Activated T-cell treated with anti-CD3 and anti-CD28 coated beads, Interleukin-2, amount 50 U/mL, for 24 hours (primary cell): ENCODE results near the gene GSX2.
"Not testable (repeated sequence)": the region's sequence is repeated elsewhere in the genome, so short reads cannot be mapped to it uniquely, and the experiment has no call there.

Experiments used
- DNase-seq: peaks from one replicate; pipeline ENCODE4 v3.0.0-alpha.2; 2020
- H3K27ac Mint-ChIP-seq: 2 replicates; pipeline ENCODE4 v1.8.0; 2020; ENCODE audit warnings: mild to moderate bottlenecking, mixed read lengths
- H3K27me3 Mint-ChIP-seq: 2 replicates; pipeline ENCODE4 v1.8.0; 2020; ENCODE audit warnings: mixed read lengths
- H3K36me3 Mint-ChIP-seq: 2 replicates; pipeline ENCODE4 v1.8.0; 2020; ENCODE audit warnings: low read depth, mixed read lengths
- H3K4me1 Mint-ChIP-seq: 2 replicates; pipeline ENCODE4 v1.8.0; 2020; ENCODE audit warnings: low read depth, mixed read lengths
- H3K4me3 Mint-ChIP-seq: 2 replicates; pipeline ENCODE4 v1.8.0; 2020; ENCODE audit warnings: mild to moderate bottlenecking, moderate library complexity, mixed read lengths
- H3K9me3 Mint-ChIP-seq: 2 replicates; pipeline ENCODE4 v1.8.0; 2020; ENCODE audit warnings: mixed read lengths

Gene GSX2

DNA sequence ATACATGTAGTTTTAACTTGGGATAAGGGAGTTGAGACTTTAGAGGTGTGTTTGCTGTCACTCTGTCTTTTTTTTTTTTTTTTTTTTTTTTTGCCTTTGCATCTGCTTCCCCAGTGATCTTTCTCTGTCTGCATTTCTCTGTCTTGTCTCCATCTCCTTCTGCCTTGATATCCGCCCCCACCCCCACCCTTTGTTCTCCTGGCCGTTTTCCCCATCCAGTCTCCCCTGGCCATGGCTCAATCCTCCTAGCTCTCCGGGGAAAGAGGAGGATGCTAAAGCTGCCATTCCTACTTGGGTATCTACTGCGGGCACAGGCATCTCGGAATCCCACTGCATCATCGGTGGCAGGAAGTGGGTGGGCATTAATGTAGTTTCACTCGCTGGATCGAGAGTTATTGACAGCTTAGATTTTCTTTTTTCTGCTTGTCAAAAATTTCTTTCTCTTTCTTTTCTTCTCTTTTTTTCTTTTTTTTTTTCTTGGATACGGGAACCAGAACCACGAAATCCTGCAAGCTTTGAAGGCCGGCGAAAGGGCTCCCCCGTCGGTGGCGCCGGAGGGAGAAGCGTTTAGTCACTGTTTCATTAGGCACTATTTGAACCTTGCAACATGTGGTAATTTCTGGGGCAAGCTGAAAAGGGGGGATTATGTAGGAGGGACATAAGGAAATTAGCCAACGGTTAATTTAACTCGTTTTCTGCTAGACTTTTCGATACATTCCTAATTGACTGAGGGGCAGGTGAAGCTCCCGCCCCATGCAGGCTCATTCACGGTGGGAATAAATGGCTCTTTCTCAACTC lies 8.2 kb downstream of the GSX2 start:
- Mint-ChIP-seq H3K4me3 (peak overlapping the region; percentile 63), H3K27ac (no peak overlapping the region), H3K27me3 (peaks cover 91% of the 10 kb centered on the region)

DNA sequence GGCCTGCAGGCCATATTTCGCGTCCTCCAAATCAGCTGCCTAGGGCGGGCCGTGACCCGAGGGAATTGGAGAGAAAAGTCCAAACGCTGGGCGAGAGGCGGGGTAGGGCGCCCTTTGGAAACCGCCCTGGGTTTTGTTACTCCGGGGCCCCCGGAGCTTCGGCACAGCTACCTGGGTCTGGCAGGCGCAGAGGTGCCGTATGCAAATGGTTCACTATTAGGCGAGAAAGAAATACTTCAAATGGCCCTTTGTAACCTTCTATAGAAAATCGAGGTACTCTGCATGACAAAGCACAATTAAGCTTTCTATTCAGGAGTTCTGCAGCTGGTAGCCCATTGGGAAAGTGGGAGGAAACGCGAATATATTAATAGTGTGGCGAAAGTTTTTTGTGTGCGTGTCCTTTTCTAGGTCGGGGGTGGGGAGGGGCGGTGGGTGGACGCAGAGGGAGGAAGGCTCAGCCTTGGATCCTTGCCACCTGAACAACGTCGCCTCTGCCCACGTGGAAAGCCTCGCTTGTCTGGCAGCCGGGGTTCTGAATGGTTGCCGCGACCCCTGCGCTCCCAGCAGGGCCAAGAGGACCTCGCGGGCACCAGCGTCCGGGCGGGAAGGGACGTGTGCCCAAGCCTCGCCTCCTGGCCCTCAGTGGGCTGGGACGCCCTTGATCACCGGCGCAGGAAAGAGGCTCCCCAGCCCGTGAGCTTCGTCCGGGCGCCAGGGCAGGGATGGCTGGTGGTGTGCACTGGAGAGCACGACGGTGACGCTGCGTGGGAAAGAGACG lies 9.5 kb downstream of the GSX2 start:
- H3K27ac Mint-ChIP-seq: no peak overlapping the region
- H3K36me3 Mint-ChIP-seq: no peaks in the 10 kb centered on the region
- DNase-seq: no peak
- H3K27me3 Mint-ChIP-seq: peaks cover 84% of the 10 kb centered on the region
- H3K4me3 Mint-ChIP-seq: no peak overlapping the region
- peaks cover 30% of the 10 kb centered on the region for H3K4me1 Mint-ChIP-seq
- no peaks in the 10 kb centered on the region for H3K9me3 Mint-ChIP-seq

More for the DNA sequence above, 8.2 kb downstream of the GSX2 start:
- no peaks in the 10 kb centered on the region for H3K9me3 Mint-ChIP-seq
- no peak for DNase-seq
- peaks cover 41% of the 10 kb centered on the region for H3K4me1 Mint-ChIP-seq
- H3K36me3 Mint-ChIP-seq: no peaks in the 10 kb centered on the region

DNA sequence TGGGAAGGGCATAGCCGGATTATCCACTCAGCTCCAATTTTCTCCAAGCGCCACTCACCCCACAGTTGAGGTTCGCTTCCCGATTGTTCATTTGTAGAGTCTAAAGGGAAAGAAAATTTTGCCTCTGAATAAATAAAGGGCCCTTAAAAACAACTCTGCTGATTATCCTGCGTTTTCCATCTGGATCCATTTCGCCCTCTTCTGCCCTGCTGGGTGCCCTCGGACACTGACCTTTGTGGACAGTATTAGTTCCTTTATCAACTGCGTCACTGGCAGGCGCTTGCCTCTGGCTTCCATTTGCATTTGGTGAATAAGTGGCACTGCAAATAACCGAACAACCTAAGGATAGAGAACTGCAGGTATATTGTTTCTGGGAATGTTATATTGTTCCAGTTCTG lies 10.1 kb downstream of the GSX2 start:
- peaks cover 25% of the 10 kb centered on the region for H3K4me1 Mint-ChIP-seq
- no peak overlapping the region for H3K27ac Mint-ChIP-seq
- H3K27me3 Mint-ChIP-seq: peaks cover 82% of the 10 kb centered on the region
- no peaks in the 10 kb centered on the region for H3K36me3 Mint-ChIP-seq
- no peak overlapping the region for H3K4me3 Mint-ChIP-seq
- no peak for DNase-seq
- no peaks in the 10 kb centered on the region for H3K9me3 Mint-ChIP-seq

DNA sequence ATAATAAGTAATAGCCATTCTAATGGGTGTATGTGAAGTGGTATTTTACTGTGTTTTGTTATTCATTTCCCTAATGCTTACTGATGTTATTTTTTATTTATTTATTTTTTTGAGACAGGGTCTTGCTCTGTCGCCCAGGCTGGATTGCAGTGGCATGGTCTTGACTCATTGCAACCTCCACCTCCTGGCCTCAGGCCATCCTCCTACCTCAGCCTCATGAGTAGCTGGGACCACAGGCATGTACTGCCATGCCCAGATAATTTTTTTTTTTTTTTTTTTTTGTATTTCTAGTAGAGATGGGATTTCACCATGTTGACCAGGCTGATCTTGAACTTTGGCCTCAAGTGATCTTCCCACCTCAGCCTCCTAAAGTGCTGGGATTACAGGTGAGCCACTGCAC lies 13.2 kb downstream of the GSX2 start:
- H3K9me3 Mint-ChIP-seq, H3K27ac Mint-ChIP-seq, DNase-seq, H3K36me3 Mint-ChIP-seq, H3K4me3 Mint-ChIP-seq: not testable (repeated sequence)
- H3K4me1 Mint-ChIP-seq: peaks cover 17% of the 10 kb centered on the region
- H3K27me3 Mint-ChIP-seq: peaks cover 78% of the 10 kb centered on the region

DNA sequence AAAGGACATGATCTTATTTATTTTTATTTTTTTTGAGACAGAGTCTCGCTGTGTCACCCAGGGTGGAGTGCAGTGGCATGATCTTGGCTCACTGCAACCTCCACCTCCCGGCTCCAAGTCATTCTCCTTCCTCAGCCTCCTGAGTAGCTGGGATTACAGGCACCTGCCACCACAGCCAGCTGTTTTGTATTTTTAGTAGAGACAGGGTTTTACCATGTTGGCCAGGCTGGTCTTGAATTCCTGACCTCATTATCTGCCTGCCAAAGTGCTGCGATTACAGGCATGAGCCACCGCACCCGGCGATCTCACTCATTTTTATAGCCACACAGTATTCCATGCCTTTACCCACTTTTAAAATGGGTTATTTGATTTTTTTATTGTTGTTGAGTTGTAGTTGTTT lies 16.3 kb downstream of the GSX2 start:
- DNase-seq, H3K27ac Mint-ChIP-seq, H3K4me1 Mint-ChIP-seq, H3K36me3 Mint-ChIP-seq, H3K9me3 Mint-ChIP-seq, H3K4me3 Mint-ChIP-seq: not testable (repeated sequence)
- H3K27me3 Mint-ChIP-seq: peaks cover 54% of the 10 kb centered on the region

DNA sequence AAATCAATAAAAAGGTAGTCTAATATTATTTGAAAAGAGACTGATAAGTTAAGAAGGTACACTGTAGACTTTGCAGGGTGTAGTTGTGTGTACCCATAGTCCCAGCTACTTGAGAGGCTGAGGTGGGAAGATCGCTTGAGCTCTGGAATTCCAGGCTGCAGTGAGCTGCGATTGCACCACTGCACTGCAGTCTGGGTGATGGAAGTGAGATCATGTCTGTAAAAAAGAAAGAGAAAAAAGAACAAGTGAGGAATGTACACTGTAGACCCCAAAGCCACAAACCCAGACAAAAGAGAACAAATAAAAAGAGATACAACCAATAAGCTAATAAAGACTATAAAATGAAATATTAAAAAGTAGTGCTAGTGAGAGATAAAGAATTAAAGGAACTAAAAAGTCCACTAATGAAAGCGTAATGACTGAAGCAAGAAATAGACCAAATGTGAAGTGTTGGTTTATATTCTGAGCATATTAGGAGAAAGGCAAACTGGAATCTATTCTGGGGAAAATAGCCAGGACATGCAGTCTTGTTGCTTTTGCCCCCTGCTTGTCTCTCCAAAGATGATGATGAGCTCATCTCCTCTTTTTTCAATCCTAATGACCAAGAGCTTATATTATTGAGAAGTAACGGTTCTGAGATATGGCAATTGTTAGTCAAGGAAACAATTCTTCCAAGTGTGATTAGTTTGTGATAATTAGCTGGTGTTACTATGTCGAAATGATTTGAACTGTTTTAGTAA lies 19.1 kb downstream of the GSX2 start:
- no peaks in the 10 kb centered on the region for H3K9me3 Mint-ChIP-seq

DNA sequence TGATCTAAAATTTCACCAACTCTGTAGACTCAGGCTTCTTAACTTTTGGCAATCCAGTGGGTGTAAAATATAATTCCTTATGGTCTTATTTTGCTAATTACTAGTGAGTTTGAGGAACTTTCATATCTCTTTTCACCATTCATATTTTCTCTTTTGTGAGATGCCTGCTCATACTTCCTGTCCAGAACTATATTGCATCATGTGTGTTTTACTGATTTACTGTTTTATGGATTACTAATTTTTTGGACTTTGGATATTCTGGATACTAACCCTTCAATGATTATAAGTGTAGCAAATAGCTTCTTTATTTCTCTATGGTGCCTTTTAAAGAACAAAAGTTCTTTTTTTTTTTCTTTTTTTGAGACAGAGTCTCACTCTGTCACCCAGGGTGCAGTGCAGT lies 20.6 kb downstream of the GSX2 start:
- Mint-ChIP-seq H3K4me1 (no peaks in the 10 kb centered on the region), H3K27ac (no peak overlapping the region)

More for the DNA sequence above, 19.1 kb downstream of the GSX2 start:
- H3K36me3 Mint-ChIP-seq: no peaks in the 10 kb centered on the region
- H3K4me3 Mint-ChIP-seq: no peak overlapping the region
- no peaks in the 10 kb centered on the region for H3K4me1 Mint-ChIP-seq
- DNase-seq: no peak
- no peak overlapping the region for H3K27ac Mint-ChIP-seq
- H3K27me3 Mint-ChIP-seq: peaks cover 45% of the 10 kb centered on the region

DNA sequence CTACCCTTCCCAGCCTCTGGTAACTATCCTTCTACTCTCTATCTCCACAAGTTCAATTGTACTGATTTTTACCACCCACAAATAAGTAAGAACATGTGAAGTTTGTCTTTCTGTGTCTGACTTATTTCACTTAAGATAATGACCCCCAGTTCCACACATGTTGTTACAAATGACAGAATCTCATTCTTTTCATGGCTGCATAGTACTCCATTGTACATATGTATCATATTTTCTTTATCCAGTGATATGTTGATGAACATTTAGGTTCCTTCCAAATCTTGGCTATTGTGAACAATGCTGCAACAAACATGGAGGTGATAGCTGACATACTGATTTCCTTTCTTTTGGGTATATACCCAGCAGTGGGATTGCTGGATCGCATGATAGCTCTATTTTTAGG lies 27.7 kb downstream of the GSX2 start:
- Mint-ChIP-seq H3K4me3 (no peak overlapping the region), H3K9me3 (peaks cover 24% of the 10 kb centered on the region), H3K27ac (no peak overlapping the region)

More for the DNA sequence above, 20.6 kb downstream of the GSX2 start:
- Mint-ChIP-seq H3K27me3 (peaks cover 40% of the 10 kb centered on the region), H3K36me3 (no peaks in the 10 kb centered on the region), H3K4me3 (no peak overlapping the region), H3K9me3 (no peaks in the 10 kb centered on the region)
- DNase-seq: no peak

DNA sequence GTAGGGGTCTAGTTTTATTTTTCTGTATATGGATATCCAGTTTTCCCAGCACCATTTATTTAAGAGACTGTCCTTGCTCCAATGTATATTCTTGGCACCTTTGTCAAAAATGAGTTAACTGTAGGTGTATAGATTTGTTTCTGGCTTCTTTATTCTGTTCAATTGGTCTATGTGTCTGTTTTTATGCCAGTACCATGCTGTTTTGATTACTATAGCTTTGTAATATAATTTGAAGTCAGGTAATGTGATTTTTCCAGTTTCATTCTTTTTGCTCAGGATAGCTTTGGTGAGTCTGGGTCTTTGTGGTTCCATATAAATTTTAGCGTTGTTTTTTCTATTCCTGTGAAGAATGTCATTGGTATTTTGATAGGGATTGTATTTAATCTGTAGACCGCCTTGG lies 28.7 kb downstream of the GSX2 start:
- H3K27me3 Mint-ChIP-seq: peaks cover 41% of the 10 kb centered on the region
- H3K4me3 Mint-ChIP-seq, H3K4me1 Mint-ChIP-seq, DNase-seq, H3K27ac Mint-ChIP-seq, H3K36me3 Mint-ChIP-seq: not testable (repeated sequence)
- H3K9me3 Mint-ChIP-seq: peaks cover 25% of the 10 kb centered on the region

More for the DNA sequence above, 27.7 kb downstream of the GSX2 start:
- no peaks in the 10 kb centered on the region for H3K36me3 Mint-ChIP-seq
- DNase-seq: no peak
- H3K27me3 Mint-ChIP-seq: peaks cover 41% of the 10 kb centered on the region
- no peaks in the 10 kb centered on the region for H3K4me1 Mint-ChIP-seq

DNA sequence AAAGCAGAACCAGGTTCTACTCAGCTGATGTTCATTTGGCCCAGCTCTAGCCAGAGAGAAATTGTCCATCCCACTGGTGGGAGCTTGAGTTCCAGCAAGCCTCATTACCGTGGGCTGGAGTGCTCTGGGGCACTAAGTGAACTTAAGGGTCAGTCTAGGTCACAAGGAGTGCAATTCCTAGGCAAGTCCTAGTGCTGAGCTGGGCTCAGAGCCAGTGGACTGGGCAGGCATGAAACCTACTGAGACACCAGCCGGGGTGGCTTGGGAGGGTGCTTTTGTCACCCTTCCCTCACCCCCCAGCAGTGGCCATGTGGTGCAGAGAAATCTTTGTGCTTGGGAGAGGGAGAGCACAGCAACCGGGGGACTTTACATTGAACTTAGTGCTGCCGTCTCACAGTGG lies 39.4 kb downstream of the GSX2 start:
- no peaks in the 10 kb centered on the region for H3K27me3 Mint-ChIP-seq
- DNase-seq: no peak
- H3K4me3 Mint-ChIP-seq: no peak overlapping the region
- H3K27ac Mint-ChIP-seq: no peak overlapping the region
- no peaks in the 10 kb centered on the region for H3K4me1 Mint-ChIP-seq
- H3K36me3 Mint-ChIP-seq: no peaks in the 10 kb centered on the region
- no peaks in the 10 kb centered on the region for H3K9me3 Mint-ChIP-seq

DNA sequence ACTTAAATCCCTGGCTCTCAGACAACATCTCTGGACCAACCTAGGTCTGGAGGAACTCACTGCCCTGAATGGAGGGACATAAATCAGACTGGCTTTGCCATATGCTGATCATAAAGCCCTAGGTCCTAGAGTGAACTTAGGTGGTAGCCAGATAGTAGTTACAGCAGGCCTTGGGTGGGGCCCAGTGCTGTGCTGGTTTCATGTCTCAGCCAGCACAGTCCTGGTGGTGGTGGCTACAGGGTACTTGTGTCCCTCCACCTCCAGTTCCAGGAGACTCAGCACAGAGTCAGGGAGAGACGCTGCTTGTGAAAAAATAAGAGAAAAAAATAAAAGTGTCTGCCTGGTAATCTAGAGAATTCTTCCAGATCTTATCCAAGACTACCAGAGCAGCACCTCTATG lies 40.3 kb downstream of the GSX2 start:
- no peaks in the 10 kb centered on the region for H3K9me3 Mint-ChIP-seq

DNA sequence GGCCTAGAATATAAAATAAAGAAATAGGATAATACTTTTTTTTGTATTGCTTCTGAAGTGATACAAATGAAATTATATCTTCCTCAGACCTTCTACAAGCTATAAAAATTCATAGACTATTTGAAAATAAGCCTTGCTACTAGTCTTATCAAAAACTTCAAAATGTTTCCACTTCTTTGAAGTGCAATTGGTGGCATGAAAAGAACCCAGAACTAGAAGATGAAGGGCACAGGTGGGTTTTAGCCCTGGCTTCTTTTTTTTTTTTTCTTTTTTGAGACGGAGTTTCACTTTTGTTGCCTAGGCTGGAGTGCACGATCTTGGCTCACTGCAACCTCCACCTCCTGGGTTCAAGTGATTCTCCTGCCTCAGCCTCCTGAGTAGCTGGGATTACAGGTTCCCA lies 44.2 kb downstream of the GSX2 start:
- no peaks in the 10 kb centered on the region for H3K36me3 Mint-ChIP-seq
- H3K27me3 Mint-ChIP-seq: peaks cover 8% of the 10 kb centered on the region
- peaks cover 8% of the 10 kb centered on the region for H3K4me1 Mint-ChIP-seq
- H3K9me3 Mint-ChIP-seq: peaks cover 5% of the 10 kb centered on the region
- no peak overlapping the region for H3K27ac Mint-ChIP-seq
- no peak for DNase-seq
- H3K4me3 Mint-ChIP-seq: no peak overlapping the region

More for the DNA sequence above, 40.3 kb downstream of the GSX2 start:
- no peak overlapping the region for H3K4me3 Mint-ChIP-seq
- no peaks in the 10 kb centered on the region for H3K36me3 Mint-ChIP-seq
- no peaks in the 10 kb centered on the region for H3K27me3 Mint-ChIP-seq
- peaks cover 7% of the 10 kb centered on the region for H3K4me1 Mint-ChIP-seq
- H3K27ac Mint-ChIP-seq: no peak overlapping the region
- no peak for DNase-seq

DNA sequence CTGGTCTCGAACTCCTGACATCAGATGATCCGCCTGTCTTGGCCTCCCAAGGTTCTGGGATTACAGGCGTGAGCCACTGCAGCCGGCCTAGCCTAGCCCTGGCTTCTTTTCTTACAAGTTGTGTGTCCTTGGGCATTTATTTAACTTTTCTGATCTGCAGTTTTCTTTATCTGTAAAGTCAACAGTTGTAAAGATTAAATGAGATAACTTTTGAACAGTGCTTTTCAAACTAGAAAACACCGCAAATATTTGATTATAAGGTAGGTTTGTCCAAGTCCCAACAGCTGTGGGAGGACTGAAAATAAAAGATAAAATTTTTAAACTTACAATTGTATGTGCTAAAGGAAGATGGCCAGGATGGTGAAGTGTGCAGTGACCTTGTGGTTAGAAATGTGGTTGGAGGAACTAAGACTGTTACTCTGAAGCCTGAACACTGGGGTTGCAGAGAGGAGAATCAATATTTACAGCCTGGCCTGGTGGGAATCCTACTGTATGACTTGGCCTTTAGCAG lies 44.8 kb downstream of the GSX2 start:
- Mint-ChIP-seq H3K4me3 (no peak overlapping the region), H3K36me3 (no peaks in the 10 kb centered on the region), H3K27ac (no peak overlapping the region), H3K27me3 (peaks cover 10% of the 10 kb centered on the region), H3K4me1 (peaks cover 8% of the 10 kb centered on the region), H3K9me3 (peaks cover 5% of the 10 kb centered on the region)
- DNase-seq: no peak

DNA sequence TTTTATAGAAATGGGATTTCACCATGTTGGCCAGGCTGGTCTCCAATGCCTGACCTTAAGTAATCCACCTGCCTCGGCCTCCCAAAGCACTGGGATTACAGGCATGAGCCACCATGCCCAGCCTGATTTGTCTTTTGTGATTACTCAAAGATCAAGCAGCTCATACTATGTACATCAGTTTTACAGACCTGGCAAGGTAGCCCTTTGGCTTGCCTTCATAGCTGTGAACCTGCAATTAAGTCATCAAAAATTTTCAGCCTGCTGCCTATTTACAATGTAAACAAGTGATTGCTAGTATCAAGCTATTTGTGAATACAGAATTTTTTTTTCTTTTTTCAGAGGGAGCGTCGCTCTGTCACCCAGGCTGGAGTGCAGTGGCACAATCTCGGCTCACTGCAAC lies 46.2 kb downstream of the GSX2 start:
- peaks cover 18% of the 10 kb centered on the region for H3K27me3 Mint-ChIP-seq
- no peaks in the 10 kb centered on the region for H3K36me3 Mint-ChIP-seq
- DNase-seq: no peak
- H3K4me3 Mint-ChIP-seq: no peak overlapping the region
- H3K4me1 Mint-ChIP-seq: peaks cover 8% of the 10 kb centered on the region
- peaks cover 5% of the 10 kb centered on the region for H3K9me3 Mint-ChIP-seq
- no peak overlapping the region for H3K27ac Mint-ChIP-seq
